ENCODE results near the gene AMDHD1.
"Not testable (repeated sequence)": the region's sequence is repeated elsewhere in the genome, so short reads cannot be mapped to it uniquely, and the experiment has no call there.

The AMDHD1 gene

GRCh38 chr12:95966287-95966870 is 23.2 kb downstream of the AMDHD1 start:
- DNase-seq, result no peak

- no peak for DNase-seq
These were observed 24.2 kb downstream of the AMDHD1 start for GRCh38 chr12:95967301-95967700.

- DNase-seq, result not testable (repeated sequence)
These were observed 26.0 kb downstream of the AMDHD1 start for GRCh38 chr12:95969116-95969515.

- no peak for DNase-seq
These were observed 27.8 kb downstream of the AMDHD1 start for GRCh38 chr12:95970905-95971304.

GRCh38 chr12:95972832-95973456 is 29.8 kb downstream of the AMDHD1 start:
- DNase-seq, result no peak

GRCh38 chr12:95974358-95974757 is 31.2 kb downstream of the AMDHD1 start:
- no peak for DNase-seq

- no peak for DNase-seq
These were observed 32.4 kb downstream of the AMDHD1 start for GRCh38 chr12:95975491-95975890.

- no peak for DNase-seq
These were observed 33.3 kb downstream of the AMDHD1 start for GRCh38 chr12:95976416-95976832.

- DNase-seq, result no peak
These were observed 34.7 kb downstream of the AMDHD1 start for GRCh38 chr12:95977764-95978305.

- no peak for DNase-seq
These were observed 35.2 kb downstream of the AMDHD1 start for GRCh38 chr12:95978351-95978750.

- no peak for DNase-seq
These were observed 35.6 kb downstream of the AMDHD1 start for GRCh38 chr12:95978774-95979173.

- DNase-seq, result no peak
These were observed 37.3 kb downstream of the AMDHD1 start for GRCh38 chr12:95980437-95980836.

GRCh38 chr12:95982602-95983001 is 39.5 kb downstream of the AMDHD1 start:
- no peak for DNase-seq

- DNase-seq, result no peak
These were observed 41.6 kb downstream of the AMDHD1 start for GRCh38 chr12:95984682-95985081.

GRCh38 chr12:95986635-95987570 is 43.8 kb downstream of the AMDHD1 start:
- no peak for DNase-seq

- no peak for DNase-seq
These were observed 45.6 kb downstream of the AMDHD1 start for GRCh38 chr12:95988506-95989275.

GRCh38 chr12:95989504-95990123 is 46.5 kb downstream of the AMDHD1 start:
- no peak for DNase-seq

GRCh38 chr12:95990136-95990535 is 47.0 kb downstream of the AMDHD1 start:
- DNase-seq, result no peak

GRCh38 chr12:95993907-95994306 is 50.8 kb downstream of the AMDHD1 start:
- no peak for DNase-seq

- DNase-seq, result no peak
These were observed 51.3 kb downstream of the AMDHD1 start for GRCh38 chr12:95994476-95994875.

- no peak for DNase-seq
These were observed 52.3 kb downstream of the AMDHD1 start for GRCh38 chr12:95995238-95996031.

Data from right forelimb (tissue), 1 donor.